Measurements from ENCODE around the gene APOL3. TPM values are rescaled to one million over a fixed set of nuclear protein-coding genes. Genes with fewer than 3 reads are reported as not detected.
A peak's percentile ranks its signal among the peaks of the same experiment; 100 is the strongest.
"Not testable (repeated sequence)": the region's sequence is repeated elsewhere in the genome, so short reads cannot be mapped to it uniquely, and the experiment has no call there.

APOL3 gene
- total RNA-seq, 1 experiment from 2014 or later, result 19.3 TPM

GRCh38 chr22:36191106-36191836 lies 30.7 kb upstream of the APOL3 start:
- no peak overlapping the region for H3K4me3 ChIP-seq
- H3K9me2 ChIP-seq (ENCODE audit: insufficient read depth), result no peaks in the 10 kb centered on the region
- H3F3A ChIP-seq (ENCODE audit: insufficient read depth, low read depth), result no peaks in the 10 kb centered on the region
- BruUV-seq (replicated peaks), result no TSS peak
- POLR2A ChIA-PET (ENCODE audit: unreplicated experiment), result no interaction called here
- no peaks in the 10 kb centered on the region for H3K4me1 ChIP-seq (replicated peaks; ENCODE audit: insufficient read depth)
- CTCF ChIA-PET, result interaction anchor here (1.5 kb wide), 1 partner anchor 95 kb away, joined by 4 read pairs; no protein-coding TSS in a partner anchor
- no peaks in the 10 kb centered on the region for H3K36me3 ChIP-seq (ENCODE audit: low read depth)
- H3K9me3 ChIP-seq (ENCODE audit: insufficient read depth, low read depth), result no peaks in the 10 kb centered on the region
- peaks cover 27% of the 10 kb centered on the region; the same call in 1 of the 2 replicates for H3K27me3 ChIP-seq (ENCODE audit: insufficient read depth, low read depth)
- H3K4me2 ChIP-seq, result no peak overlapping the region
- DNase-seq, result no peak
- intact Hi-C loops (cut with micrococcal nuclease; ENCODE audit: unreplicated experiment), result no loop called here
- TF ChIP-seq EZH2 (IDR thresholded peaks at IDR 0.05; ENCODE audit: low read depth), result no peak
- TF ChIP-seq CTCF (conservative IDR thresholded peaks at IDR 0.05), result no peak
- H3K27ac ChIP-seq, result no peak overlapping the region
- H4K20me1 ChIP-seq (ENCODE audit: insufficient read depth), result no peaks in the 10 kb centered on the region
- no peak overlapping the region for H2AFZ ChIP-seq
- no peaks in the 10 kb centered on the region for H3K79me2 ChIP-seq (ENCODE audit: low read depth)

- BruUV-seq (replicated peaks); H2AFZ ChIP-seq: not testable (repeated sequence)
Measured at GRCh38 chr22:36187862-36188261, 27.3 kb upstream of the APOL3 start.

GRCh38 chr22:36185828-36186624 lies 25.5 kb upstream of the APOL3 start:
- Histone ChIP-seq H3K9me3 (ENCODE audit: insufficient read depth, low read depth) (no peaks in the 10 kb centered on the region), H3F3A (ENCODE audit: insufficient read depth, low read depth) (no peaks in the 10 kb centered on the region), H3K4me2 (no peak overlapping the region), H3K79me2 (ENCODE audit: low read depth) (no peaks in the 10 kb centered on the region), H3K27me3 (ENCODE audit: insufficient read depth, low read depth) (peaks cover 33% of the 10 kb centered on the region; the same call in 1 of the 2 replicates), H4K20me1 (ENCODE audit: insufficient read depth) (no peaks in the 10 kb centered on the region), H3K4me1 (replicated peaks; ENCODE audit: insufficient read depth) (no peaks in the 10 kb centered on the region), H3K27ac (no peak overlapping the region), H3K4me3 (no peak overlapping the region), H2AFZ (no peak overlapping the region), H3K9me2 (ENCODE audit: insufficient read depth) (no peaks in the 10 kb centered on the region), H3K36me3 (ENCODE audit: low read depth) (no peaks in the 10 kb centered on the region)
- POLR2A ChIA-PET (ENCODE audit: unreplicated experiment), result interaction anchor here (0.7 kb wide), 2 partner anchors 186 to 1549 kb away, joined by 4 read pairs; no protein-coding TSS in a partner anchor
- peak in 1 of 2 experiments; percentile 31 for DNase-seq
- CTCF ChIA-PET, result no interaction called here
- intact Hi-C loops (cut with micrococcal nuclease; ENCODE audit: unreplicated experiment), result no loop called here
- no TSS peak for BruUV-seq (replicated peaks)
- TF ChIP-seq CTCF (conservative IDR thresholded peaks at IDR 0.05) (no peak), EZH2 (IDR thresholded peaks at IDR 0.05; ENCODE audit: low read depth) (no peak)

More at GRCh38 chr22:36187862-36188261, 27.3 kb upstream of the APOL3 start:
- H3K4me1 ChIP-seq (replicated peaks; ENCODE audit: insufficient read depth); H3K9me2 ChIP-seq (ENCODE audit: insufficient read depth); H3K79me2 ChIP-seq (ENCODE audit: low read depth); H3K27ac ChIP-seq; H4K20me1 ChIP-seq (ENCODE audit: insufficient read depth); H3K4me3 ChIP-seq; H3F3A ChIP-seq (ENCODE audit: insufficient read depth, low read depth); CTCF ChIA-PET; H3K4me2 ChIP-seq; H3K36me3 ChIP-seq (ENCODE audit: low read depth); POLR2A ChIA-PET (ENCODE audit: unreplicated experiment); H3K9me3 ChIP-seq (ENCODE audit: insufficient read depth, low read depth); intact Hi-C loops (cut with micrococcal nuclease; ENCODE audit: unreplicated experiment): not testable (repeated sequence)
- peaks cover 31% of the 10 kb centered on the region; the same call in 1 of the 2 replicates for H3K27me3 ChIP-seq (ENCODE audit: insufficient read depth, low read depth)
- peak in 1 of 2 experiments; percentile 17 for DNase-seq

All from PC-9 (cell line).